Measurements from ENCODE around the gene GRID1. TPM values are rescaled to one million over a fixed set of nuclear protein-coding genes. Genes with fewer than 3 reads are reported as not detected.

The GRID1 gene
- total and polyA plus RNA-seq, 10 of the 15 experiments (the other 5 are each of a cell fraction or from before 2014, with no cell fraction given): 0.04 to 0.62 (median 0.08) TPM; not detected in 5

- in situ Hi-C loops (cut with MboI) (no loop called here), intact Hi-C loops (cut with micrococcal nuclease; ENCODE audit: unreplicated experiment) (no loop called here)
- no peak overlapping the region for H3K4me3 ChIP-seq
- TF ChIP-seq EP300 (IDR thresholded peaks at IDR 0.05; ENCODE audit: borderline replicate concordance in 1 of 2, control insufficient read depth in 1 of 2, low read depth in 2 of 2, low read length in 2 of 2): no peak
- TF ChIP-seq CREM (IDR thresholded peaks at IDR 0.05; ENCODE audit: low read depth): no peak
- no peak for TF ChIP-seq CTCF (IDR thresholded peaks at IDR 0.05 in 2 of 3, conservative IDR thresholded peaks at IDR 0.05 in 1 of 3; ENCODE audit: control insufficient read depth in 2 of 3, extremely low read depth in 1 of 3, insufficient read depth in 1 of 3, low read depth in 3 of 3, low read length in 3 of 3)
- no peak for TF ChIP-seq IRF5 (IDR thresholded peaks at IDR 0.05; ENCODE audit: borderline replicate concordance)
- TF ChIP-seq HCFC1 (IDR thresholded peaks at IDR 0.05; ENCODE audit: low read length): no peak
- no peak for TF ChIP-seq ZNF207 (IDR thresholded peaks at IDR 0.05; ENCODE audit: borderline replicate concordance)
- H3K36me3 ChIP-seq (ENCODE audit: control insufficient read depth in 2 of 2, insufficient read depth in 2 of 2, low read length in 1 of 2): no peaks in the 10 kb centered on the region
- WGBS (ENCODE audit: insufficient coverage, insufficient replicate concordance, low lambda C conversion rate, missing lambda C conversion rate): 15% methylated on average over 10 of the region's 10 CpGs
- no peaks in the 10 kb centered on the region; the same call in 1 of the 2 replicates for H4K20me1 ChIP-seq (ENCODE audit: control insufficient read depth, insufficient read depth)
- FAIRE-seq (no peak), DNase-seq (ENCODE audit: low read depth, low spot score) (no peak), ATAC-seq (no peak)
- no peak overlapping the region for H3K27ac ChIP-seq (ENCODE audit: control insufficient read depth, insufficient read depth)
- ChIA-PET POLR2A (no interaction called here), RAD21 (ENCODE audit: unreplicated experiment) (no interaction called here), CTCF (no interaction called here), SMC1A (ENCODE audit: uncharacterized antibody, unreplicated experiment) (no interaction called here)
- no peak overlapping the region for H3K4me2 ChIP-seq (ENCODE audit: control insufficient read depth, insufficient read depth)
- no TSS peak for BruUV-seq (replicated peaks)
- no peaks in the 10 kb centered on the region for H3K4me1 ChIP-seq (ENCODE audit: control insufficient read depth, insufficient read depth, low read length)
- no peaks in the 10 kb centered on the region for H3K79me2 ChIP-seq (ENCODE audit: control insufficient read depth, insufficient read depth, low read length)
- H3K9ac ChIP-seq (ENCODE audit: control insufficient read depth, insufficient read depth, low read length): no peak overlapping the region
- no peak overlapping the region for H2AFZ ChIP-seq (ENCODE audit: control insufficient read depth, low read depth, low read length)
- H3K27me3 ChIP-seq (replicated peaks in 1 of 2; ENCODE audit: control insufficient read depth in 2 of 2, insufficient read depth in 2 of 2, low read length in 1 of 2): no peaks in the 10 kb centered on the region; a peak in 1 of 4 replicates
- H3K9me3 ChIP-seq (replicated peaks; ENCODE audit: control insufficient read depth, insufficient read depth, low read length): no peaks in the 10 kb centered on the region
Measured at GRCh38 chr10:86288695-86289576, 77.7 kb downstream of the GRID1 start.
